ENCODE measurements around the gene SORCS2.

- TF ChIP-seq CTCF (conservative IDR thresholded peaks at IDR 0.05; ENCODE audit: low read depth, low read length) (no peak), EZH2 (IDR thresholded peaks at IDR 0.05; ENCODE audit: borderline replicate concordance, low read depth, low read length, poor library complexity, severe bottlenecking) (no peak)
Observed at GRCh38 chr4:7202411-7202810, 10.1 kb downstream of the SORCS2 start.

Data from A673 (cell line).